Heart left ventricle (tissue), 13 donors: Measurements from ENCODE around the gene SH3D19.

Experiments
- CTCF ChIP-seq, 12 donors: fragments of 200-600 bp; sonication (generic) in 4 of 12; IDR thresholded peaks; one replicate each; pipeline versions ENCODE4 v1.5.0 to v1.8.0; 2018 to 2022; ENCODE audit warnings: antibody characterized with exemption in 12 of 12, mild to moderate bottlenecking in 5 of 12
- POLR2A ChIP-seq, 2 donors: fragments of 450-650 bp; IDR thresholded peaks; one replicate each; pipeline ENCODE4 v1.6.1; 2017; ENCODE audit warnings: antibody characterized with exemption in 2 of 2, mild to moderate bottlenecking in 2 of 2, moderate library complexity in 2 of 2
- donor health status: ischemic (EF 13 %, LVEDD 7.1; RV severe dilation, severe dysfunction).
- donor health status: DM: no; HTN: yes; CAD: no.
- donor health status: DM: no; HTN: no; CAD: no.
- donor health status: ischemic (EF 25% LVEDD 6.9; RV normal size, moderate dysfunction).
- donor health status: ischemic (EF 25% LVEDD 5.7; RV mildly dilated, moderate dysfunction).
- donor health status: ischemic (EF 35%, LVEDD 5.7; RV mildly dilated, moderate dysfunction).
- donor health status: nonischemic (EF 11% LVEDD 7.7; RV severe dilation, severe dysfunction).
- donor health status: DM: yes; HTN: yes; CAD: no.
- donor health status: PGD.
- donor health status: ischemic (EF 29% LVEDD 5.4; RV normal size, mild dysfunction).
- donor health status: nonischemic (EF 23%, LVEDD 6.1; RV moderate dilation, normal function).

GRCh38 chr4:151294833-151295496 lies 30.4 kb downstream of the SH3D19 start:
- no peak for TF ChIP-seq CTCF (IDR thresholded peaks at IDR 0.05)
- TF ChIP-seq POLR2A (IDR thresholded peaks at IDR 0.05) = no peak
